HG02870 (cell line): ENCODE measurements around the gene EMC6.

Experiments used
- ATAC-seq: cut with Tn5 transposase; IDR thresholded peaks from one replicate; pipeline ENCODE4 v1.9.1; 2021; ENCODE audit warnings: mild to moderate bottlenecking, moderate library complexity; ENCODE audit not compliant: unreplicated experiment

EMC6 gene

GRCh38 chr17:3655766-3656165 is 12.8 kb upstream of the EMC6 start:
- ATAC-seq: no peak

- ATAC-seq: no peak
Measured at GRCh38 chr17:3656353-3656752, 12.3 kb upstream of the EMC6 start.

- no peak for ATAC-seq
Measured at GRCh38 chr17:3656755-3657587, 11.6 kb upstream of the EMC6 start.

- ATAC-seq: no peak
Measured at GRCh38 chr17:3657588-3657869, 11.1 kb upstream of the EMC6 start.

GRCh38 chr17:3657874-3658783 is 10.5 kb upstream of the EMC6 start:
- no peak for ATAC-seq

- no peak for ATAC-seq
Measured at GRCh38 chr17:3658784-3659449, 9.7 kb upstream of the EMC6 start.

- no peak for ATAC-seq
Measured at GRCh38 chr17:3659541-3660111, 9.0 kb upstream of the EMC6 start.

- ATAC-seq: no peak
Measured at GRCh38 chr17:3660311-3660891, 8.2 kb upstream of the EMC6 start.

- ATAC-seq: no peak
Measured at GRCh38 chr17:3663102-3664011, 5.3 kb upstream of the EMC6 start.

- no peak for ATAC-seq
Measured at GRCh38 chr17:3665834-3666233, 2.8 kb upstream of the EMC6 start.

- no peak for ATAC-seq
Measured at GRCh38 chr17:3666516-3666915, 2.1 kb upstream of the EMC6 start.

- ATAC-seq: peak; percentile 1
Measured at GRCh38 chr17:3667366-3668278, 990 bp upstream of the EMC6 start.

GRCh38 chr17:3669085-3669347 is 404 bp downstream of the EMC6 start:
- no peak for ATAC-seq

GRCh38 chr17:3669548-3669947 is 936 bp downstream of the EMC6 start:
- ATAC-seq: no peak

GRCh38 chr17:3672571-3672970 is 4.0 kb downstream of the EMC6 start:
- ATAC-seq: no peak

- ATAC-seq: no peak
Measured at GRCh38 chr17:3675886-3676285, 7.3 kb downstream of the EMC6 start.

GRCh38 chr17:3678095-3678820 is 9.6 kb downstream of the EMC6 start:
- no peak for ATAC-seq

- ATAC-seq: no peak
Measured at GRCh38 chr17:3678821-3679530, 10.4 kb downstream of the EMC6 start.
